MM.1S (cell line): ENCODE measurements around the gene HYAL4.
"Not testable (repeated sequence)": the region's sequence is repeated elsewhere in the genome, so short reads cannot be mapped to it uniquely, and the experiment has no call there.

Experiments used
- EZH2 ChIP-seq: fragments of 300-600 bp; sonication (generic); optimal IDR thresholded peaks from 2 replicates; pipeline ENCODE3; 2017; ENCODE audit warnings: low read depth, mild to moderate bottlenecking, antibody characterized with exemption, low read length, mixed read lengths
- EZH2phosphoT487 ChIP-seq: fragments of 300-600 bp; sonication (generic); IDR thresholded peaks from 2 replicates; pipeline ENCODE4 v1.6.1; 2018; ENCODE audit warnings: antibody characterized with exemption, low read length
- TF ChIP-seq, protein P1 (sequence below): fragments of 300-600 bp; sonication (generic); IDR thresholded peaks from 2 replicates; pipeline ENCODE4 v1.5.1; 2016; ENCODE audit warnings: antibody characterized with exemption, low read length, mixed read lengths

DNA sequence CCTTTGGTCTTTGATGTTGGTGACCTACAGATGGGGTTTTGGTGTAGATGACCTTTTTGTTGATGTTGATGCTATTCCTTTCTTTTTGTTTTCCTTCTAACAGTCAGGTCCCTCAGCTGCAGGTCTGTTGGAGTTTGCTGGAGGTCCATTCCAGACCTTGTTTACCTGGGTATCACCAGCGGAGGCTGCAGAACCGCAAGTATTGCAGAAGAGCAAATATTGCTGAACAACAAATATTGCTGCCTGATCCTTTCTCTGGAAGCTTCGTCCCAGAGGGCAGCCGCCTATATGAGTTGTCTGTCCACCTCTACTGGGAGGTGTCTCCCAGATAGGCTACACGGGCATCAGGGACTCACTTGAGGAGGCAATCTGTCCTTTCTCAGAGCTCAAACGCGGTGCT, 827 bp upstream of the HYAL4 start:
- TF ChIP-seq, protein P1, sequence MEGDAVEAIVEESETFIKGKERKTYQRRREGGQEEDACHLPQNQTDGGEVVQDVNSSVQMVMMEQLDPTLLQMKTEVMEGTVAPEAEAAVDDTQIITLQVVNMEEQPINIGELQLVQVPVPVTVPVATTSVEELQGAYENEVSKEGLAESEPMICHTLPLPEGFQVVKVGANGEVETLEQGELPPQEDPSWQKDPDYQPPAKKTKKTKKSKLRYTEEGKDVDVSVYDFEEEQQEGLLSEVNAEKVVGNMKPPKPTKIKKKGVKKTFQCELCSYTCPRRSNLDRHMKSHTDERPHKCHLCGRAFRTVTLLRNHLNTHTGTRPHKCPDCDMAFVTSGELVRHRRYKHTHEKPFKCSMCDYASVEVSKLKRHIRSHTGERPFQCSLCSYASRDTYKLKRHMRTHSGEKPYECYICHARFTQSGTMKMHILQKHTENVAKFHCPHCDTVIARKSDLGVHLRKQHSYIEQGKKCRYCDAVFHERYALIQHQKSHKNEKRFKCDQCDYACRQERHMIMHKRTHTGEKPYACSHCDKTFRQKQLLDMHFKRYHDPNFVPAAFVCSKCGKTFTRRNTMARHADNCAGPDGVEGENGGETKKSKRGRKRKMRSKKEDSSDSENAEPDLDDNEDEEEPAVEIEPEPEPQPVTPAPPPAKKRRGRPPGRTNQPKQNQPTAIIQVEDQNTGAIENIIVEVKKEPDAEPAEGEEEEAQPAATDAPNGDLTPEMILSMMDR, result not testable (repeated sequence)
- not testable (repeated sequence) for TF ChIP-seq EZH2, EZH2phosphoT487
